GM12864 (cell line): Measurements from ENCODE around the gene RAB7A.
"Not testable (repeated sequence)": the region's sequence is repeated elsewhere in the genome, so short reads cannot be mapped to it uniquely, and the experiment has no call there.

Experiments used
- DNase-seq: peaks from one replicate; pipeline ENCODE4 v3.0.0-alpha.2; 2011; ENCODE audit warnings: low read depth
- H3K4me3 ChIP-seq: 2 replicates; pipeline ENCODE4 v1.5.1; 2011; ENCODE audit warnings: mild to moderate bottlenecking, low read depth, low read length, control low read depth
- CTCF ChIP-seq: IDR thresholded peaks from 2 replicates; pipeline ENCODE4 v1.5.1; 2011; ENCODE audit warnings: low read depth, mild to moderate bottlenecking, moderate library complexity, low read length, control low read depth, inconsistent platforms; ENCODE audit errors: missing control alignments

The RAB7A gene

GRCh38 chr3:128825117-128825725, 99.2 kb downstream of the RAB7A start:
- no peak overlapping the region for H3K4me3 ChIP-seq
- no peak for DNase-seq
- TF ChIP-seq CTCF, result no peak

GRCh38 chr3:128829087-128829486, 103.1 kb downstream of the RAB7A start:
- not testable (repeated sequence) for H3K4me3 ChIP-seq, DNase-seq

- not testable (repeated sequence) for DNase-seq, H3K4me3 ChIP-seq
Measured at GRCh38 chr3:128829925-128830625, 104.1 kb downstream of the RAB7A start.

- not testable (repeated sequence) for H3K4me3 ChIP-seq, DNase-seq
Measured at GRCh38 chr3:128830762-128831161, 104.8 kb downstream of the RAB7A start.

- DNase-seq, H3K4me3 ChIP-seq: not testable (repeated sequence)
Measured at GRCh38 chr3:128832979-128833378, 107.0 kb downstream of the RAB7A start.

GRCh38 chr3:128835096-128835495, 109.1 kb downstream of the RAB7A start:
- no peak for TF ChIP-seq CTCF
- H3K4me3 ChIP-seq, result no peak overlapping the region
- no peak for DNase-seq

- H3K4me3 ChIP-seq, result no peak overlapping the region
- DNase-seq, result no peak
- no peak for TF ChIP-seq CTCF
Measured at GRCh38 chr3:128841926-128842920, 116.2 kb downstream of the RAB7A start.

- no peak overlapping the region for H3K4me3 ChIP-seq
- no peak for TF ChIP-seq CTCF
- no peak for DNase-seq
Measured at GRCh38 chr3:128844502-128844901, 118.5 kb downstream of the RAB7A start.
